Measurements from ENCODE around the gene ILF3. TPM values are rescaled to one million over a fixed set of nuclear protein-coding genes. Genes with fewer than 3 reads are reported as not detected.
A peak's percentile ranks its signal among the peaks of the same experiment; 100 is the strongest.

ILF3 gene
- total and polyA plus RNA-seq, 2 donors from 2014 or later, result 58.3 to 206 TPM

GRCh38 chr19:10713317-10713716 is 59.2 kb downstream of the ILF3 start:
- Histone ChIP-seq H3K27ac (ENCODE audit: low read depth in 2 of 2, low read length in 2 of 2) (peak overlapping the region in 1 of 2 donors; percentile 43), H3K9me3 (ENCODE audit: control insufficient read depth in 2 of 3, insufficient read depth in 1 of 3, low read length in 3 of 3) (no peaks in the 10 kb centered on the region), H3K27me3 (ENCODE audit: control insufficient read depth, insufficient read depth, low read length) (no peaks in the 10 kb centered on the region), H3K4me3 (ENCODE audit: low read length in 3 of 3) (peak overlapping the region in 1 of 3 donors; percentile 25), H3K36me3 (ENCODE audit: control insufficient read depth in 2 of 3, insufficient read depth in 3 of 3, low read length in 3 of 3) (peaks cover 0 to 2% (median 0%) of the 10 kb centered on the region in 3 donors), H3K4me1 (ENCODE audit: control insufficient read depth in 2 of 3, insufficient read depth in 2 of 3, low read depth in 1 of 3, low read length in 3 of 3) (peaks cover 0 to 5% (median 5%) of the 10 kb centered on the region in 3 donors), H3K9ac (ENCODE audit: low read length in 3 of 3) (no peak overlapping the region)
- no peak for TF ChIP-seq CTCF (IDR thresholded peaks at IDR 0.05; ENCODE audit: borderline replicate concordance, extremely low read depth, insufficient read depth)
- peak; percentile 38 to 87 (median 44) for DNase-seq
- no peak for FAIRE-seq
- intact Hi-C loops (cut with DNase I), result loop anchor here (10.0 kb wide), 1 partner anchor 61 kb away; no protein-coding TSS in a partner anchor

- DNase-seq, result no peak
- no peak overlapping the region for H3K27ac ChIP-seq (ENCODE audit: low read depth in 2 of 2, low read length in 2 of 2)
- peak overlapping the region; percentile 32 to 65 (median 56) for H3K4me3 ChIP-seq (ENCODE audit: low read length in 3 of 3)
- FAIRE-seq, result no peak
- H3K27me3 ChIP-seq (ENCODE audit: control insufficient read depth, insufficient read depth, low read length), result no peaks in the 10 kb centered on the region
- H3K9ac ChIP-seq (ENCODE audit: low read length in 3 of 3), result peak overlapping the region in 1 of 3 donors; percentile 22
- intact Hi-C loops (cut with DNase I), result loop anchor here (10.0 kb wide), 1 partner anchor 58 kb away; no protein-coding TSS in a partner anchor
- peaks cover 0 to 25% (median 9%) of the 10 kb centered on the region in 3 donors for H3K4me1 ChIP-seq (ENCODE audit: control insufficient read depth in 2 of 3, insufficient read depth in 2 of 3, low read depth in 1 of 3, low read length in 3 of 3)
- TF ChIP-seq CTCF (IDR thresholded peaks at IDR 0.05; ENCODE audit: borderline replicate concordance, extremely low read depth, insufficient read depth), result no peak
- peaks cover 0 to 3% (median 0%) of the 10 kb centered on the region in 3 donors for H3K36me3 ChIP-seq (ENCODE audit: control insufficient read depth in 2 of 3, insufficient read depth in 3 of 3, low read length in 3 of 3)
- no peaks in the 10 kb centered on the region for H3K9me3 ChIP-seq (ENCODE audit: control insufficient read depth in 2 of 3, insufficient read depth in 1 of 3, low read length in 3 of 3)
These were observed 62.9 kb downstream of the ILF3 start for GRCh38 chr19:10717054-10717355.

GRCh38 chr19:10717356-10718204 is 63.4 kb downstream of the ILF3 start, which contains the start of gene DNM2:
Gene DNM2, plus strand, starts transcription at chr19:10718079. Its CDS starts 164 bp downstream, at chr19:10718243.
- intact Hi-C loops (cut with DNase I), result loop anchor here (10.0 kb wide), 1 partner anchor 57 kb away; no protein-coding TSS in a partner anchor
- no peaks in the 10 kb centered on the region for H3K9me3 ChIP-seq (ENCODE audit: control insufficient read depth in 2 of 3, insufficient read depth in 1 of 3, low read length in 3 of 3)
- peak; percentile 99 for FAIRE-seq
- peak within 1 kb of the TSS; percentile 78 to 94 (median 92) for H3K4me3 ChIP-seq (ENCODE audit: low read length in 3 of 3)
- peak; percentile 99 to 100 (median 100) for DNase-seq
- H3K27ac ChIP-seq (ENCODE audit: low read depth in 2 of 2, low read length in 2 of 2), result peak within 1 kb of the TSS; percentile 90 to 95
- TF ChIP-seq CTCF (IDR thresholded peaks at IDR 0.05; ENCODE audit: borderline replicate concordance, extremely low read depth, insufficient read depth), result peak; percentile 89
- no peaks in the 10 kb centered on the region for H3K27me3 ChIP-seq (ENCODE audit: control insufficient read depth, insufficient read depth, low read length)
- H3K4me1 ChIP-seq (ENCODE audit: control insufficient read depth in 2 of 3, insufficient read depth in 2 of 3, low read depth in 1 of 3, low read length in 3 of 3), result peaks cover 0 to 23% (median 9%) of the 10 kb centered on the region in 3 donors
- peaks cover 0 to 3% (median 0%) of the 10 kb centered on the region in 3 donors for H3K36me3 ChIP-seq (ENCODE audit: control insufficient read depth in 2 of 3, insufficient read depth in 3 of 3, low read length in 3 of 3)
- peak within 1 kb of the TSS; percentile 49 to 94 (median 90) for H3K9ac ChIP-seq (ENCODE audit: low read length in 3 of 3)
